MCF 10A (cell line): ENCODE measurements around the gene ANKRD62. TPM values are rescaled to one million over a fixed set of nuclear protein-coding genes. Genes with fewer than 3 reads are reported as not detected.

ENCODE experiments used
- BruUV-seq: library from RNA; stranded (reverse); fragments of 400-500 nt; replicated peaks from 2 replicates; lab custom pipeline; 2021; lab: Mats Ljungman, UMichigan
- CTCF ChIA-PET: fragments of 300-600 bp; sonication (Branson Sonifier 250); formaldehyde crosslinking; extraction: SDS; loops from one replicate; lab custom pipeline; 2021; ENCODE audit warnings: antibody characterized with exemption, inconsistent platforms; lab: Yijun Ruan, JAX
- POLR2A ChIA-PET: fragments of 300-600, 350-650 bp; sonication (Branson Sonifier 250); formaldehyde crosslinking; extraction: SDS; loops from one replicate; lab custom pipeline; 2020; ENCODE audit warnings: antibody characterized with exemption, inconsistent platforms; lab: Yijun Ruan, JAX
- DNase-seq: peaks from one replicate; pipeline ENCODE4 v3.0.0-alpha.2; 2018; ENCODE audit not compliant: unreplicated experiment
- H3K27ac Mint-ChIP-seq: one replicate; pipeline ENCODE4 v1.8.0; 2022; ENCODE audit warnings: mild to moderate bottlenecking, low read depth, mixed read lengths; ENCODE audit not compliant: unreplicated experiment
- H3K27me3 Mint-ChIP-seq: one replicate; pipeline ENCODE4 v1.8.0; 2022; ENCODE audit warnings: mixed read lengths; ENCODE audit not compliant: insufficient read depth, unreplicated experiment
- H3K36me3 Mint-ChIP-seq: one replicate; pipeline ENCODE4 v1.8.0; 2022; ENCODE audit warnings: mild to moderate bottlenecking, moderate library complexity, mixed read lengths; ENCODE audit not compliant: insufficient read depth, unreplicated experiment
- H3K4me1 Mint-ChIP-seq: one replicate; pipeline ENCODE4 v1.8.0; 2022; ENCODE audit warnings: mixed read lengths; ENCODE audit not compliant: insufficient read depth, unreplicated experiment
- H3K4me3 Mint-ChIP-seq: one replicate; pipeline ENCODE4 v1.8.0; 2022; ENCODE audit warnings: mild to moderate bottlenecking, moderate library complexity, mixed read lengths; ENCODE audit not compliant: unreplicated experiment
- H3K9me3 Mint-ChIP-seq: one replicate; pipeline ENCODE4 v1.8.0; 2022; ENCODE audit warnings: mixed read lengths; ENCODE audit not compliant: unreplicated experiment
- CTCF ChIP-seq: fragments of 200-600 bp; IDR thresholded peaks from one replicate; pipeline ENCODE4 v1.8.0; 2022; ENCODE audit warnings: antibody characterized with exemption, mild to moderate bottlenecking; ENCODE audit not compliant: unreplicated experiment
- intact Hi-C: fragments of 100-400 bp; cut with micrococcal nuclease; formaldehyde crosslinking; loops from 2 replicates; pipeline ENCODE4 v1.14.1; 2022
- total RNA-seq: library from RNA; stranded (reverse); gene quantifications from 2 replicates; pipeline ENCODE4 v1.2.3, GENCODE V29; 2022

Gene ANKRD62
- total RNA-seq, 1 experiment from 2014 or later: not detected

GRCh38 chr18:12049978-12050811, 43.4 kb upstream of the ANKRD62 start:
- Mint-ChIP-seq H3K4me1 (peaks cover 6% of the 10 kb centered on the region), H3K36me3 (no peaks in the 10 kb centered on the region), H3K27me3 (no peaks in the 10 kb centered on the region), H3K4me3 (no peak overlapping the region), H3K27ac (no peak overlapping the region), H3K9me3 (no peaks in the 10 kb centered on the region)
- TF ChIP-seq CTCF: no peak
- intact Hi-C loops: no loop called here
- no peak for DNase-seq
- ChIA-PET POLR2A (interaction anchor here (1.1 kb wide), 1 partner anchor 8 kb away, joined by 5 read pairs; no protein-coding TSS in a partner anchor), CTCF (interaction anchor here (1.1 to 2.6 kb wide), 2 partner anchors 11 to 55 kb away, joined by 3 to 7 read pairs; no protein-coding TSS in a partner anchor)
- no TSS peak for BruUV-seq

- Mint-ChIP-seq H3K27ac (no peak overlapping the region), H3K4me1 (peaks cover 6% of the 10 kb centered on the region), H3K27me3 (no peaks in the 10 kb centered on the region), H3K4me3 (no peak overlapping the region), H3K9me3 (no peaks in the 10 kb centered on the region), H3K36me3 (no peaks in the 10 kb centered on the region)
- no TSS peak for BruUV-seq
- ChIA-PET CTCF (no interaction called here), POLR2A (no interaction called here)
- TF ChIP-seq CTCF: no peak
- intact Hi-C loops: no loop called here
- no peak for DNase-seq
Observed at GRCh38 chr18:12052866-12053265, 40.8 kb upstream of the ANKRD62 start.

GRCh38 chr18:12053289-12053688, 40.4 kb upstream of the ANKRD62 start:
- H3K4me1 Mint-ChIP-seq: peaks cover 6% of the 10 kb centered on the region
- no peaks in the 10 kb centered on the region for H3K9me3 Mint-ChIP-seq
- DNase-seq: no peak
- H3K36me3 Mint-ChIP-seq: no peaks in the 10 kb centered on the region
- no peak overlapping the region for H3K27ac Mint-ChIP-seq
- intact Hi-C loops: no loop called here
- CTCF ChIA-PET: no interaction called here
- POLR2A ChIA-PET: no interaction called here
- no TSS peak for BruUV-seq
- TF ChIP-seq CTCF: no peak
- no peaks in the 10 kb centered on the region for H3K27me3 Mint-ChIP-seq
- no peak overlapping the region for H3K4me3 Mint-ChIP-seq

- Mint-ChIP-seq H3K9me3 (no peaks in the 10 kb centered on the region), H3K27ac (no peak overlapping the region), H3K36me3 (no peaks in the 10 kb centered on the region), H3K4me1 (no peaks in the 10 kb centered on the region), H3K27me3 (no peaks in the 10 kb centered on the region), H3K4me3 (no peak overlapping the region)
- TF ChIP-seq CTCF: no peak
- DNase-seq: no peak
- ChIA-PET POLR2A (no interaction called here), CTCF (no interaction called here)
- intact Hi-C loops: no loop called here
- no TSS peak for BruUV-seq
Observed at GRCh38 chr18:12056034-12056883, 37.4 kb upstream of the ANKRD62 start.
